ENCODE data around the gene ZNF821. TPM values are rescaled to one million over a fixed set of nuclear protein-coding genes. Genes with fewer than 3 reads are reported as not detected.

ZNF821 gene
- total RNA-seq, 1 experiment from 2014 or later: 4.9 TPM

- Histone ChIP-seq H3K79me2 (ENCODE audit: insufficient read depth, low read length) (peaks cover 40% of the 10 kb centered on the region), H3K9ac (ENCODE audit: low read length) (no peak overlapping the region), H3K9me3 (ENCODE audit: control insufficient read depth in 1 of 2, insufficient read depth in 1 of 2, low read depth in 1 of 2, low read length in 2 of 2) (no peaks in the 10 kb centered on the region), H4K20me1 (ENCODE audit: insufficient read depth) (peaks cover 12% of the 10 kb centered on the region; the same call in 1 of the 2 replicates), H3K27ac (ENCODE audit: low read depth, low read length) (no peak overlapping the region), H2AFZ (ENCODE audit: low read depth, low read length, poor library complexity, severe bottlenecking) (no peak overlapping the region), H3K4me1 (ENCODE audit: control insufficient read depth in 1 of 2, insufficient read depth in 2 of 2, low read length in 2 of 2) (peaks cover 26 to 34% of the 10 kb centered on the region in 2 experiments), H3K27me3 (ENCODE audit: insufficient read depth, low read length) (no peaks in the 10 kb centered on the region), H3K9me2 (ENCODE audit: insufficient read depth) (no peaks in the 10 kb centered on the region), H3K36me3 (ENCODE audit: control insufficient read depth in 1 of 2, insufficient read depth in 2 of 2, low read length in 2 of 2) (peaks cover 32 to 33% of the 10 kb centered on the region in 2 experiments), H3K4me2 (ENCODE audit: low read length) (no peak overlapping the region), H3K4me3 (replicated peaks in 1 of 2; ENCODE audit: low read depth in 1 of 2, low read length in 2 of 2) (no peak overlapping the region)
- no peak for TF ChIP-seq POLR2A (IDR thresholded peaks at IDR 0.05; ENCODE audit: borderline replicate concordance, extremely low read depth, insufficient read depth, insufficient read length)
- TF ChIP-seq JUND (IDR thresholded peaks at IDR 0.05): no peak
- no peak for TF ChIP-seq ZBTB33 (IDR thresholded peaks at IDR 0.05; ENCODE audit: extremely low read depth, insufficient replicate concordance, low read length)
- no peak for TF ChIP-seq EZH2phosphoT487 (IDR thresholded peaks at IDR 0.05; ENCODE audit: borderline replicate concordance)
- TF ChIP-seq SRF (IDR thresholded peaks at IDR 0.05; ENCODE audit: low read depth): no peak
- TF ChIP-seq CBX3 (IDR thresholded peaks at IDR 0.05; ENCODE audit: low read depth): no peak
- TF ChIP-seq POLR2AphosphoS5 (IDR thresholded peaks at IDR 0.05; ENCODE audit: low read depth, low read length): no peak
- intact Hi-C loops (cut with micrococcal nuclease): no loop called here
- BruUV-seq (replicated peaks): no TSS peak
- ChIA-PET CTCF (interaction anchor here (1.0 kb wide), 1 partner anchor 33 kb away, joined by 3 read pairs; no protein-coding TSS in a partner anchor), RAD21 (ENCODE audit: low non-redundant PET in 1 of 2, low total read pairs in 2 of 2, uncharacterized antibody in 2 of 2, unreplicated experiment in 2 of 2) (no interaction called here), POLR2A (no interaction called here)
- DNase-seq (ENCODE audit: low read depth, low spot score) (no peak), ATAC-seq (no peak)
Measured at GRCh38 chr16:71929048-71929447, 45.1 kb upstream of the ZNF821 start.

- peaks cover 34 to 41% of the 10 kb centered on the region in 2 experiments for H3K4me1 ChIP-seq (ENCODE audit: control insufficient read depth in 1 of 2, insufficient read depth in 2 of 2, low read length in 2 of 2)
- H3K9ac ChIP-seq (ENCODE audit: low read length): no peak overlapping the region
- H3K79me2 ChIP-seq (ENCODE audit: insufficient read depth, low read length): peaks cover 48% of the 10 kb centered on the region
- DNase-seq (ENCODE audit: low read depth, low spot score) (no peak), ATAC-seq (peak; percentile 24; the same call in 1 of the 2 replicates)
- intact Hi-C loops (cut with micrococcal nuclease): no loop called here
- no peak overlapping the region for H2AFZ ChIP-seq (ENCODE audit: low read depth, low read length, poor library complexity, severe bottlenecking)
- no peak overlapping the region for H3K4me3 ChIP-seq (replicated peaks in 1 of 2; ENCODE audit: low read depth in 1 of 2, low read length in 2 of 2)
- peaks cover 14% of the 10 kb centered on the region; the same call in 1 of the 2 replicates for H4K20me1 ChIP-seq (ENCODE audit: insufficient read depth)
- ChIA-PET CTCF (interaction anchor here (0.8 kb wide), 1 partner anchor 147 kb away, joined by 4 read pairs; no protein-coding TSS in a partner anchor), POLR2A (no interaction called here), RAD21 (ENCODE audit: low non-redundant PET in 1 of 2, low total read pairs in 2 of 2, uncharacterized antibody in 2 of 2, unreplicated experiment in 2 of 2) (interaction anchor here in 1 of 2 experiments (0.7 kb wide), 1 partner anchor 1176 kb away, joined by 4 read pairs; no protein-coding TSS in a partner anchor)
- H3K36me3 ChIP-seq (ENCODE audit: control insufficient read depth in 1 of 2, insufficient read depth in 2 of 2, low read length in 2 of 2): peaks cover 41 to 42% of the 10 kb centered on the region in 2 experiments
- no peaks in the 10 kb centered on the region for H3K9me3 ChIP-seq (ENCODE audit: control insufficient read depth in 1 of 2, insufficient read depth in 1 of 2, low read depth in 1 of 2, low read length in 2 of 2)
- no TSS peak for BruUV-seq (replicated peaks)
- no peak overlapping the region for H3K27ac ChIP-seq (ENCODE audit: low read depth, low read length)
- peak overlapping the region; percentile 14 for H3K4me2 ChIP-seq (ENCODE audit: low read length)
- H3K27me3 ChIP-seq (ENCODE audit: insufficient read depth, low read length): no peaks in the 10 kb centered on the region
- no peaks in the 10 kb centered on the region for H3K9me2 ChIP-seq (ENCODE audit: insufficient read depth)
- TF ChIP-seq ZBTB33 (IDR thresholded peaks at IDR 0.05; ENCODE audit: extremely low read depth, insufficient replicate concordance, low read length) (no peak), ELF1 (IDR thresholded peaks at IDR 0.05; ENCODE audit: borderline replicate concordance, low read depth) (no peak), POLR2AphosphoS5 (IDR thresholded peaks at IDR 0.05; ENCODE audit: low read depth, low read length) (no peak), ZFX (IDR thresholded peaks at IDR 0.05) (no peak), TCF7L2 (IDR thresholded peaks at IDR 0.05; ENCODE audit: borderline replicate concordance, extremely low read depth, insufficient read depth, insufficient read length) (no peak), EZH2phosphoT487 (IDR thresholded peaks at IDR 0.05; ENCODE audit: borderline replicate concordance) (no peak), RAD21 (IDR thresholded peaks at IDR 0.05; ENCODE audit: low read depth) (no peak), REST (IDR thresholded peaks at IDR 0.05; ENCODE audit: low read depth) (no peak)
Measured at GRCh38 chr16:71927787-71928186, 43.8 kb upstream of the ZNF821 start.
